HG02870 (cell line): ENCODE measurements around the gene CD1D.
"Not testable (repeated sequence)": the region's sequence is repeated elsewhere in the genome, so short reads cannot be mapped to it uniquely, and the experiment has no call there.

Experiments
- ATAC-seq: cut with Tn5 transposase; IDR thresholded peaks from one replicate; pipeline ENCODE4 v1.9.1; 2021; ENCODE audit warnings: mild to moderate bottlenecking, moderate library complexity; ENCODE audit not compliant: unreplicated experiment

The CD1D gene

DNA sequence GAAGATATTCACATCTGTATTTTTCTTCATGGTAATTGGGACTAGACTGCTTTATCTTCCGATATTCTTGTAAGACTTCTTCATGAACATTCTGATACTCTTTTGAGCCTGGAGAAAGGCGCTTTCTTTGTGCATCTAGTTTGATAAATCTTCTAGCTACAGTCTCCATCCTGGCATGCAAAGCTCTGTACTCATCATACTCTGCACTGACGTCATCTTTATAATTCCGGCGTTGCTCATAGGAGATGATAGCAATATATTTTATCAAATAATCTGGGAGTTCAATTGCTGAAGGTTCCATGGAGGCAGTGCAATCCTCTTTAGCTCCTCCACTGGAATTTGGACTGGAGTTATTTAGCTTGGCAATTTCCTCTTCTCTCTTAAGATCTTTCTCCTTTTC is 4.8 kb upstream of the CD1D start:
- not testable (repeated sequence) for ATAC-seq

DNA sequence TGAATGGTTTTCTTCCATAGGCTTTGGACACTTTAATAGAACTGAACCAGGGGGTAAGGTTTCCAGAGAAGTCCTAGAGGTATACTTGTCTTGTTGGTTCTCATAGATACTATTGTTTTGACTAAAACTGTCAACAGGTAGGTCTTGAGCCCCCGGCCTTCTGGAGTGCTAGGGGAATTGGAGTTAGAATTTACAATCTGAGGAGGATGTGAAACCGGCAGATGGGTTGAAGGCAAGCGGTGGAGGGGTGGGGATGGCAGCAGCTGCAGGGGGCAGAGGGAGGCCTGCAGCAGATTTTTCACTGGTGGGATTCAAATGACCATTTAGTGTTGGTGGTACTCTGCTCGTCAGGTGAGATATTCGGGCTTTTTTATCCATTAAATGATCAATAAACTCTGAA is 4.3 kb upstream of the CD1D start:
- no peak for ATAC-seq

DNA sequence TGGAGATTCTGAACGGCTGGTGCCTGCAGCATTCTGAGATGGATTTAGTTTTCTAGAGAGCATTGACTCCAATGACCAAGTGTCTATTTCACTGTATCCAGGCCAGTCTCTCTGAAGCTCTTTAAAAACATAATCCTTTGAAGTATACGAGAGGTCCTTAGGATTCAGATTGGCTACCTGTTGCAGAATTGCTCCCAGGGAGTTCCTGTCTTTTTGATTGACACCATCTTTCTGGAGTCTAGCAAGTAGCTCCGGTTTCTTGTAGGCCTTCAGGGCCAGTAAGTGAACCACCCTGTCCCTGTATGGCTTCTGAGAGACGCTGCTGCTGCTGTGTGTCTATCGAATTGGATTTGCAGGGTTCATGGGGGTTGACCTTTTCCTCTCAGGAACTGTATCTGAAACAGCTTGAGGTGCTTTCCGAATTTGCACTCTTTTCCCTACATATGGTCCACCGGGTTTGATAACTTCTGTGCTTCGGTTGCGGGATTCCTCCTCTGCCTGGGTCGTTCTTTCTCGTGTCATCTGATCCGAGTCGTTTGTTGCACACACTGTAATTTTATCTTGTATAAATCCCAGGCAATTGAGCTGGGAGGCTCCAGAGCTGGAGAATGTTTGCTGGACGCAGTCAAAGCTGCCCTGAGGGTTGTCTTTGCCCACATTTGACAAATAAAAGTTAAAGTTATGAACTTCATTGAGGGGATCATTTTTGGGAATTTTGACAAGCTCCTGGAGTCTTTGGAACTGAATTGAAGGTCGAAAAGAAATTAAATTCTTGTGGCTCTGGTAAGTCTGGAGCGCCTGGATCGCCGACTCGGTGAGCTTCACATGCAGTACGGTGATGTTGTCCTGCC is 3.6 kb upstream of the CD1D start:
- ATAC-seq, result not testable (repeated sequence)

DNA sequence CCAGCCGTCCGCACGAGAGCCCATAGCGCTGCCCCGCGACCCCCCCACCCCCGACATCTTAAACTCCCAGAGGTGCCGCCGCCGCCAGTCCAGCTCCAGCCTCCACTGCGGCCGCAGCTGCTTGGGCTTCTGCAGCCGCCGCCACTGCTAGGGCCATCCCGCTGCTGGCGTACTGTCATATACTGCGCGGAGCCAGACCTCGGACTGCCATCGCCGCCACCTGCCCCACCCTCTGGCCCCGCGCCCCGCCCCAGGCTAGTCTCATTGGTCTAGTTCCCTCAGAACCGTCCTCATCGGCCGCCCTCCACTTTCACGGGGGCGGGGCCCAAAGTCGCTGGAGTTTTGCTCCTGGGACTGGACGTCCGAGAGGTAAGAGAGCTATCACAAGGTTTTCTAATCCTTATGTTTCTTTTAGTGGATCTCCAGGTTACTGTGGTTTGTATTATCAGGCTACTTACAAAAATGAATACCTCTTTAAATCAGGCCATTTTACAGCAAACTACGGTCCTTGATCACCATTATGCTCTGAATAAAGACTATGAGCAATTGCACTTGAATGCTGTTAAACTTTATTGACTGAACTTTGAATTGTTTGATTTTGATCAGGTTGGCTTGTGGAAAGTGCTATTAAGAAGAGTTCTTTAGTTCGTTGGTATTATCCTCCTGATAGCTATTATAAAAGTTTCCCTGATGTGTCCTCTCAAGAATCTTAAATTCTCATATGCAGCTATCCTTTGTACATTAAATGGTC is 2.8 kb upstream of the CD1D start:
- ATAC-seq, result no peak

DNA sequence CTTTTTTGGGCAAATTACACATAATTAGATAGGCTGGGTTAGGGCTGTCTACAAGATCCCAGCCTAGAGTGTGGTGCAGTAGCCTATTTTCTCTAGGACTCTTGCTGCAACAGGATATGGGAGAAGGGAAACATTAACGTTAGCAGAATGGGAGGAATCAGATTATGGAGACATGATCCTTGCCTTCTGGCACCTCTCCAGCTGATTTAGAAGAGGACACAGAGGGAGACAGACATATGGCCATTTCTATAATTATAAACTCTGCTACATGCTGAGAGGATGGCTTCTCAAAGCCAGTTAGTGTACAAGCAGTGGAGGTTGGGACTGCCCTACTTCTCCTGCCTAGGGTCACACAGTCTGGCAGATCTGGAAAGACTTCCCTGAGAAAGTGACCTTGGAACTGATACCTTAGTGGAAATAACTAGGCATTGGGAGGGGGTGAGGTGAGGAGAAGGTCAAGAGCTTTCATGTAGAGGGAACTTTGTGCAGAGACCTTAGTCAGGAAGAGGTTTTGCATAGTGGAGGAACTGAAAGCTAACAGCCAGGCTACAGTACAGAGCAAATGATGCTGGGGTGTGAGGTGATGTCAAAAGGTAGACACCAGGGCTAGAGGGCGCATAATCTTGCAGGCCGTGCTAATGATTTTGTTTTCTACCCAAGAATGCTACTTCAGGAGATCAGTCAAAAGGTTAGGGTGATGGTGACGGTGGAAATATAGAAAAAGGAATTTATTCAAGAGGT is 1.2 kb upstream of the CD1D start:
- peak; percentile 91 for ATAC-seq

DNA sequence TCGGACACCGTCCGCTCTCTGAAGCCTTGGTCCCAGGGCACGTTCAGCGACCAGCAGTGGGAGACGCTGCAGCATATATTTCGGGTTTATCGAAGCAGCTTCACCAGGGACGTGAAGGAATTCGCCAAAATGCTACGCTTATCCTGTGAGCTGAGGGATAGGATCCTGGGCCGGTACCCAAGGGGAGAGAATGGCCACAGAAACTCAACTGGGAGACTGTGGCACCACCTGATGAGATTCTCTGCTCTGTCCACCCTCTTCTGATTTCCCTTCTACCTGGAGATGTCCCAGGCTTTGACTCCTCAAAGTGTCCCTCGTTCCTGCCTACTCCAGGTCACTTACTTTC is 855 bp downstream of the CD1D start:
- no peak for ATAC-seq

DNA sequence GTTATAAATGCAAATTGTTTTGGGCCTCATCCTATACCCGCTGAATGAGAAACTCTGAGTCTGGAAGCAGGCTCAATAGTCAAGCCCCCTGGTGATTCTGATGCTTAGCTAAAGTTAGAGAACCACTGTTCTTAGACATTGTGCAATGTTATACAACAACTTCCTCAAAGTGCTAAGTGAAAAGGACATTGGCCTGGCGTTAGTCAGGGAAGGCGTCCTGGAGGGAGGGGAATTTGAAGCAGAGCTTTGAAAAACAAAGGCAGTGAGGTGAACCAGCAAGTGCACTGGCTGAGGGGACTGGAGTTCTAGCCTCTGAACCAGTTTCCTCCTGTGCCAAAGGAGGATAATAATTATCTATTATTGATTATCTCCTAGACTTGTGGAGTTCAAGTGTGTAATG is 5.1 kb downstream of the CD1D start:
- ATAC-seq, result no peak

DNA sequence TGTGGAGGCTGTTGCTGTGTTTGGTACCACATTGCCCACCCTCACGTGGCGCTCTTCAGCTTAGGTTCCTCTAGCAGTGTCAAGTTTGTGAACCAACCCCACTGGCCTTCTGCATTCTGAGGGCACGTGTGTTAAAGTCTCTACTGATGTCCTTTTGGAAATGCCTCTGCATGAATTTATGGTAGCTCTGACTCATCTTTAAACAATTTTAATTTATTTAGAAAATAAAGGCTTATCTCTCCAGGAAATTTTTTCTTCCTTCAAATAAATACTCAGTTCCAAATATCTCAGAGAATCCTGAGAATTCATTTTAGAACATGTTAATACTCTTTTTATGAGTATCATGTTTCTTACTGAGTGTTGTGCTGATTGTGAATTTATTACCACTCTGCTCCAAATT is 5.5 kb downstream of the CD1D start:
- no peak for ATAC-seq

DNA sequence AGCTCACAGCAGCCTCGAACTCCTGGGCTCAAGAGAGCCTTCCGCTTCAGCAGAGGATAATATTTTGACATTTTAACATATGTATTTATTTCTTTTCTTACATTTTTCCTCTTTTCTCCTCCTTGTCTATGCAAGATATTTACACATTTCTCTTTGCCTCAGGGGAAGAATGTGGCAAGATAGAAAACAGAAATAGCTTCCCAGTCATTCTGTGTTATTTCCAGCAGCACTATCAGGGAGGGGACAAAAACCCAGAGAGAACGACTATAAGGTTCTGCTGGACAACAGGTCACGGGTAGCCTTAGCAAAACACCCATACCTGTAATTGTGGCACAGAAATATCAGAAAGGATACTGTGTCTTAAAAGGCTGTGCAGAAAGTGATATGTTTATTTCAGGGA is 7.9 kb downstream of the CD1D start:
- no peak for ATAC-seq

DNA sequence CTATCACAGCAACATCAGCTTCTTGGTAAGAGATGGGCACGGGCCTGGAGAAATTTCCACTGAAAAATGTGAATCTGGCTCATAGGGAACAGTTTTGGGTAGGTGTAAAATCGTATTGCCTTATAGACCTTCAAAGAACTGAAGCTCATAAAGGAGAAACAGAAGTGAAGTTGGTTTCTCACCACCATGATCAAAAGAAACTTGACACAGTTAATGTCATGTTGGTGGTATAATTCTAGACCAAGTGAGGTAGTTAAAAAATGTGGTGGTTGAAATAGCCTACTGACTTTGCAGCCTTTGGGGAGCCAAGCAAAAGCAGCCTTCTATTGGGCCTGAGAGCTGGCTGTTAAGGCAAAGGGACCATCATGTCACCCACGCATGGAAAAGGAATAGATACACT is 8.9 kb downstream of the CD1D start:
- no peak for ATAC-seq

DNA sequence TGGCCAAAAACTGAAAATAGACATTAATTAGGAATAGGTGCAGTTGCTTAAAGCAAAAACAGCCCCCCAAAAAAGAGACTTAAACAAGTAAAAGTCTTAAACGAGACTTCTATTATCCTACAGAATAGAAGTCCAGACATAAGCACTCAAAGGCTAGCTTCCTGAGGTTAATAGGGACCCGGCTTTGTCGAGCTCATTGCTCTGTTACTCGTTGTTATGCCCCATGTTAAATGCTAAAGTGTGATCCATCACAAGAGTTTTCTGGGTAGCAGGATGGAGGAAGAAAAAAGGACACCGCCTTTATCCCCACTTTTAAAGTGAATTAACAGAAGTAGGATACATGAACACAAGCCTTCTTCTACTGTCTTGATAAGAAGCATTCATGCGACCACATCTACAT is 10.6 kb downstream of the CD1D start:
- no peak for ATAC-seq

DNA sequence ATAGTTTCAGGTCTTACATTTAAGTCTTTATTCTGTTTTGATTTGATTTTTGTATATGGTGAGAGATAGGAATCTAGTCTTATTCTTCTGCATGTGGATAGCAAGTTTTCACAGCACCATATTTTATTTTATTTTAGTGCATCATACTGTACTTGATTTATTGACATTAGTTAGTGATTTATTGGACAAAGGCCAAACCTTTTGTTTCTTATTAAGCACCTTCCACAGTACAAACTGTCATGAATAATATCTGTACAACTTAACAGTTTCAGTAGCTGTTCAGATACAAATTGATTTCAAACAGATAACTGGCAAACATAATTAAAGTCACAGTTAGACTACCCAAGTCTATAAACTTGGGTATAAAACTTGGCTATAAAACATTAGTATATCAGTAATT is 15.8 kb downstream of the CD1D start:
- ATAC-seq, result no peak

DNA sequence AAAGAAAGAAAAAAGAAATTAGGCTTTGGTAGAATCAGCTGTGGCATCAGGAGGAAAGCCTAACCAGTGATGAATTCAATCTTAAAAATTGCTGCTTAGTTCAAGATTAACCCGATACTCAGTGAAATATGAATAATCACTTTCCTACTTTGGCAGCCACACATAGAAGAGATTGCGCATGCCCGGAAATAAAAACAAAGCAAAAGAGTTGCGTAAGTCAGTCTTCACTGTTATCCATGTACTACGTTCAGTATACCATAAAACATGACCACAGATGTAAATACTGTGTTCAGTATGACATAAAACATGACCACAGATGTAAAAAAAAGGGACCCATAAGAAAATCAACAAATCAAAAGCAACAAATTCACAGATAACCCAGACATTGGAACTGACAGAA is 19.2 kb downstream of the CD1D start:
- ATAC-seq, result no peak

DNA sequence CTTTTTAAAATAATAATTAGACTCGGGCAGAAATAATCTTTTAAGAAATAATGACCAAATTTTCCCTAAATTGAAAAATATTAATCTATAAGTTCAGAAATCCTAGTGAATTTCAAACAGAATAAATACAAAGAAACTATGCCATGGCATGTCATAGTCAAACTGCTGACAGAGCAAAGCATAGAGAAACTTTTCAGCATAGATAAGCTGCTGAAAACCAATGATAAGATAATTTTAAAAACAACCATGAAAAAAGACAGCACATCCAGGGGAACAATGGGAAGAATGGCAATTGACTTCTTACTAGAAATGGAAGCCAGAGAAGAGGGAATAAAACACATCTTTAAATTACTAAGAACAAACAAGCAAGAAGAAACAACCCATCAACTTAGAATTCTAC is 19.8 kb downstream of the CD1D start:
- no peak for ATAC-seq

DNA sequence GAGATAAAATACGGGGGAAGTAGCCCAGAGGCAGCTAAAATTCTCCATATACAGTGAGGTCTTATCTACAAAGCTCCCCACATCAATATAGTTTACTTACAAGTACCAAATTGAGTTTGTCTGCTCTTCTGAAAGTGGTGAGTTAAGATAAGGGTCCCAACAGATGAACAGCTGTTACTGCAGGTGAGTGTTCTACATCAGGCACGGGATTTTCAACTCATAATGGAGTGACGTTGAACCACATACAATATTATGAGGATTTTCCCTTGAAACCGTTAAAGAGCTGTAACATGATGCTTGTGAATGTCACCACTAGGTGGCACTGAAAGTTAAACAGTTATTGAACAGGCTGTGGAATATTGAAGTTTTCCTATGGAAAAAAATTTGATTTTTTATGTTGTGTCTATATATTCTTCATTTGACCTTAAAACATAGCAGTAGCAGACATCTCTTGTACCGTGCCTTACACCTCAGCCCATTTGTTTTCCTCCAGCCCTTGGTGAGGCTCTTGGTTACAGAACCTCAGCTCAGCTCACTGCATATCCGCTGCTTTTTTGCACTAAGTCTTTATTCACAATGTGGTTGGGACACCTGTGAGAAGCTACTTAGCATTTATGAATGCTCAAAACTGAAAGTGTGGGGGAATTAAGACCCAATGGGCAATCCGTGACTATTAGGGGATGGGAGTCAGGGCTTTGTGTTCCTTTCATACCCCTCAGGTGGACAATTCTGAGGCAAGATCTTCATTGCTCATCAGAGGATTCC is 23.2 kb downstream of the CD1D start:
- ATAC-seq, result peak; percentile 62

DNA sequence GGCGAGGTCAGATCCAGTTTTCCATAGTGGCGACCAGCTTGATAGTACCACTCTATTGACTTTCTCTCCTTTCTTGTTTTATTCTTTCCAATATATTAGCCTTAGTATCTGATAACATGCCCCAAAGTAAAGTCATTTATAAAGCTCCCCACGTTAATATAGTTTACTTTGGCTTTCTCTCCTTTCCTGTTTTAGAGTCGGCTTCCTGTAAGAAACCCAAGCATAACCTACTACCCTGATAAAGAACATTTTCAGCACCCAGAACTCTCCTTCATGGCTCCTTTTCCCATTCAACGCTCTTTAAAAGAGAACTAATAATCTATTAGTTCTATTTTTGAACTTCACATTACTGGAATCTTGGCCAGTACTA is 23.7 kb downstream of the CD1D start:
- ATAC-seq, result no peak

DNA sequence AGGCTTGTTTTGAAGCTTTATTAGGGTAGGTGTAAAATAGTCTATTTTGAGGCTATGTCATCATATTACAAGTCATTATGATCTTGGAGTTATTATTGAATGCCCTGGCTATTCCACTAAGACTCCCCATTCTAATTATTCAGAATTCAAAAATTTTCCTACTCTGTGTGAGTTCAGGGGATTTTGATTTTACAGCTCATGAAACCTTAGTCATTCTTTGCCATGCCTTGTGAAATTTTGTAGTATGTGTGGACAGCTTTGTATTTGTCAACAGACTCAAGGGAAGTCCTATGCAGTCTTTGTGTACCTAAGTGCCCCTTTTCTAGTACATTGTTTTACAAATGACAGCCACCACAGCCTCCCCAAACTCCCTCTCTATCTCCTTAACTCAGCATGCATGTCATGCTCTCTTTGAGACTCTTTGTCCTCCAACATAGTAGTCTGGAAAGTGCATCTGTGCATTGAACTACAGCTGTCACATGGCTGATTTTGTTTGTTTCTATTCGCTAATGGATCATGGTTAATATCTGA is 28.0 kb downstream of the CD1D start:
- no peak for ATAC-seq

DNA sequence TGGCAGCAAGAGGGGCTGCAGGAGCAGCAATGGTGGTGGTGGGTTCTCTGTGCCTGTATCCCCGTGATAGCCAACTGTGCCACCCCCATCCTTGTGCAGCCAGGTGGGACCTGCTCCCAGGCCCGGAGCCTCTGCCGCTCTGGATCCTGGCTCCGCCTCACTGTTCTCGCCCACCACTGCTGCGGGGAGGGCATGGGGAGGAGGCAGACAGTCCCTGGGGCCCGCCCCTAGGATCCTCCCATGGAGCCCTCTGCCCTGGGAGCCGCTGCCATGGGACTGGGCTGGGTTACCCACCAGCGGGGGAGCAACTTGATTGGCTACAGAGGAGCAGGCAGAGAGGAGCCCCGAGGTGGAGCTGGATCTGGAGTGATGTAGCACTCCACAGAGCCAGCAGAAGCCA is 31.6 kb downstream of the CD1D start:
- ATAC-seq, result no peak

DNA sequence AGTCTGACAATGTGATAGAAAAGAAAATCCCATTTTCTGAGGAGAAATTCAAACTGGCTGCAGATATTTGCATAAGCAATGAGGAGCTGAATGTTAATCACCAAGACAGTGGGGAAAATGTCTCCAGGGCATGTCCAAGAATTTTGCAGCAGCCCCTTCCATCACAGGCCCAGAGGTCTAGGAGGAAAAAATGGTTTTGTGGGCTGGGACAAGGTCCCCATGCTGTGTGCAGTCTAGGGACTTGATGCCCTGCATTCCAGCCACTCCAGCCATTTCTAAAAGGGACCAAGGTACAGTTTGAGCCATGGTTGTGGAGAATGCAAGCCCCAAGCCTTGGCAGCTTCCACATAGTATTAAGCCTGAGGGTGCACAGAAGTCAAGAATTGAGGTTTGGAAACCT is 42.8 kb downstream of the CD1D start:
- not testable (repeated sequence) for ATAC-seq

DNA sequence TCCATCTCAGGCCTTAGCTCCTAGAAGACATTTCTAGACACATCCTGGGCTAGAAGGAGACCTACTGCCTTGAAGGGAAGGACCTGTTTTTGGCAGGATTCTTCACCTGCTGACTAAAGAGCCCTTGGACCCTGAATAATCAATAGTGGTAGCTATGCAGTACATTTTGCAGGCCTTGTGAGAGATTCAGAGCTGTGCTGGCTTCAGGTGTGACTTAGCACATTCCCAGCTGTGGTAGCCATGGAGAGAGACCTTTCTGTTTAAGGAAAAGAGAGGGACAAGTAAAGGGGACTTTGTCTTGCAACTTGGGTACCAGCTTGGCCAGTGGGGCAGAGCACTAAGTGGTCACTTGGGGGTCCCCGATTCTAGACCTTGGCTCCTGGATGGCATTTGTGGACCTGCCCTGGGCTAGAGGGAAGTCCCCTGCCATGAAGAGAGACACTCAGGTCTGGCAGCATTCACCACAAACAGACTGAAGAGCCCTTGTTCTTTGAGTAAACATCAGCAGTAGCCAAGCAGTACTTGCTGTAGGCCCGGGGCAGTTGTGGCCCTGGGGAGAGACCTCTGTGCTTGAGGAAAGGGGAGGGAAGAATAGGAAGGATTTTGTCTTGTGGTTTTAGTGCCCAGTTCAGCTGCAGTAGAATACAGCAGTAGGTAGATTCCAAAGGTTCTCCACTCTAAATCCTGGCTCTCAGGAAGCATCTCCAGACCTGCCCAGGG is 47.4 kb downstream of the CD1D start:
- no peak for ATAC-seq
